ENCODE measurements around the gene SLC25A34.

- TF ChIP-seq CTCF (IDR thresholded peaks at IDR 0.05; ENCODE audit: insufficient read depth, low read depth, low read length): no peak
- TF ChIP-seq EZH2 (IDR thresholded peaks at IDR 0.05; ENCODE audit: insufficient read depth, low read length): no peak
These were observed 31.9 kb downstream of the SLC25A34 start for GRCh38 chr1:15767941-15768340.

Measured in astrocyte (in vitro differentiated cells and primary cell).